ENCODE measurements around the gene OR52A1. TPM values are rescaled to one million over a fixed set of nuclear protein-coding genes. Genes with fewer than 3 reads are reported as not detected.

The OR52A1 gene
- total and polyA plus RNA-seq, 2 donors (not counting 1 experiment from before 2014, with no cell fraction given) = not detected

GRCh38 chr11:5196067-5196466 is 41.5 kb upstream of the OR52A1 start:
- no peaks in the 10 kb centered on the region for H3K79me2 ChIP-seq (ENCODE audit: control insufficient read depth, insufficient read depth, low read length)
- no peak overlapping the region for H3K27ac ChIP-seq (ENCODE audit: insufficient read depth, low read length)
- no peak overlapping the region for H3K4me3 ChIP-seq (replicated peaks in 1 of 4; ENCODE audit: control extremely low read depth in 1 of 4, insufficient read depth in 1 of 4, low read depth in 3 of 4, low read length in 4 of 4)
- DNase-seq (ENCODE audit: low read depth in 2 of 2) = no peak
- H3K27me3 ChIP-seq (ENCODE audit: control insufficient read depth, insufficient read depth, low read length) = no peaks in the 10 kb centered on the region
- H3K9ac ChIP-seq (ENCODE audit: insufficient read depth, low read length) = no peak overlapping the region
- H2AFZ ChIP-seq (ENCODE audit: low read length) = no peak overlapping the region
- no peaks in the 10 kb centered on the region for H3K4me1 ChIP-seq (ENCODE audit: control insufficient read depth, extremely low read depth, insufficient read depth, low read length)
- no peaks in the 10 kb centered on the region for H3K36me3 ChIP-seq (ENCODE audit: control insufficient read depth, insufficient read depth, low read length)
- no peaks in the 10 kb centered on the region for H4K20me1 ChIP-seq (ENCODE audit: control insufficient read depth, extremely low read depth, insufficient read depth, low read length)
- TF ChIP-seq, protein P1, sequence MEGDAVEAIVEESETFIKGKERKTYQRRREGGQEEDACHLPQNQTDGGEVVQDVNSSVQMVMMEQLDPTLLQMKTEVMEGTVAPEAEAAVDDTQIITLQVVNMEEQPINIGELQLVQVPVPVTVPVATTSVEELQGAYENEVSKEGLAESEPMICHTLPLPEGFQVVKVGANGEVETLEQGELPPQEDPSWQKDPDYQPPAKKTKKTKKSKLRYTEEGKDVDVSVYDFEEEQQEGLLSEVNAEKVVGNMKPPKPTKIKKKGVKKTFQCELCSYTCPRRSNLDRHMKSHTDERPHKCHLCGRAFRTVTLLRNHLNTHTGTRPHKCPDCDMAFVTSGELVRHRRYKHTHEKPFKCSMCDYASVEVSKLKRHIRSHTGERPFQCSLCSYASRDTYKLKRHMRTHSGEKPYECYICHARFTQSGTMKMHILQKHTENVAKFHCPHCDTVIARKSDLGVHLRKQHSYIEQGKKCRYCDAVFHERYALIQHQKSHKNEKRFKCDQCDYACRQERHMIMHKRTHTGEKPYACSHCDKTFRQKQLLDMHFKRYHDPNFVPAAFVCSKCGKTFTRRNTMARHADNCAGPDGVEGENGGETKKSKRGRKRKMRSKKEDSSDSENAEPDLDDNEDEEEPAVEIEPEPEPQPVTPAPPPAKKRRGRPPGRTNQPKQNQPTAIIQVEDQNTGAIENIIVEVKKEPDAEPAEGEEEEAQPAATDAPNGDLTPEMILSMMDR (conservative IDR thresholded peaks at IDR 0.05 in 1 of 2, IDR thresholded peaks at IDR 0.05 in 1 of 2; ENCODE audit: low read depth in 1 of 2, low read length in 2 of 2) = no peak
- TF ChIP-seq EZH2 (IDR thresholded peaks at IDR 0.05; ENCODE audit: low read length, missing control alignments) = no peak
- no peaks in the 10 kb centered on the region for H3K9me3 ChIP-seq (ENCODE audit: control insufficient read depth, insufficient read depth, low read depth, low read length)
- H3K4me2 ChIP-seq (ENCODE audit: extremely low read depth, insufficient read depth, low read length) = no peak overlapping the region

DNA sequence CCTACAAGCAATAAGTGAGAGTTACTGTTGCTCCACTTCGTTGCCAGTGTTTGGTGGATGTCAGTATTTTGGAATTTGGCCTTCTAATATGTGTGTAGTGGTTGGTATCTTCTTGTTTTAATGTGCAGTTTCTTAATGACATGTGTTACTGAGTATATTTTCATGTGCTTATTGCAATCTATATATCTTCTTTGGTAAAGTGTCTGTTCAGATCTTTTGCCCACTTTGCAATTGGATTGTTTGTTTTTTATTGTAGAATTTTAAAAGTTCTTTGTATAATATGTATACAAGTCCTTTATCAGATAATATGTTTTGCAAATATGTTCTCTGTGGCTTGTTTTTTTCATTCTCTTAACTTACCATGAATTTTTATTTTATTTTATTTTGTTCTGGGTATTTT is 38.2 kb upstream of the OR52A1 start:
- TF ChIP-seq EZH2 (IDR thresholded peaks at IDR 0.05; ENCODE audit: low read length, missing control alignments) = no peak
- TF ChIP-seq, protein P1 (conservative IDR thresholded peaks at IDR 0.05 in 1 of 2, IDR thresholded peaks at IDR 0.05 in 1 of 2; ENCODE audit: low read depth in 1 of 2, low read length in 2 of 2) = no peak
- no peak overlapping the region for H3K27ac ChIP-seq (ENCODE audit: insufficient read depth, low read length)
- no peaks in the 10 kb centered on the region for H3K4me1 ChIP-seq (ENCODE audit: control insufficient read depth, extremely low read depth, insufficient read depth, low read length)
- no peak overlapping the region for H3K9ac ChIP-seq (ENCODE audit: insufficient read depth, low read length)
- no peaks in the 10 kb centered on the region for H3K79me2 ChIP-seq (ENCODE audit: control insufficient read depth, insufficient read depth, low read length)
- no peaks in the 10 kb centered on the region for H4K20me1 ChIP-seq (ENCODE audit: control insufficient read depth, extremely low read depth, insufficient read depth, low read length)
- H3K9me3 ChIP-seq (ENCODE audit: control insufficient read depth, insufficient read depth, low read depth, low read length) = no peaks in the 10 kb centered on the region
- H3K27me3 ChIP-seq (ENCODE audit: control insufficient read depth, insufficient read depth, low read length) = no peaks in the 10 kb centered on the region
- H3K36me3 ChIP-seq (ENCODE audit: control insufficient read depth, insufficient read depth, low read length) = no peaks in the 10 kb centered on the region
- no peak overlapping the region for H2AFZ ChIP-seq (ENCODE audit: low read length)
- DNase-seq (ENCODE audit: low read depth in 2 of 2) = no peak
- no peak overlapping the region for H3K4me3 ChIP-seq (replicated peaks in 1 of 4; ENCODE audit: control extremely low read depth in 1 of 4, insufficient read depth in 1 of 4, low read depth in 3 of 4, low read length in 4 of 4)
- no peak overlapping the region for H3K4me2 ChIP-seq (ENCODE audit: extremely low read depth, insufficient read depth, low read length)

DNA sequence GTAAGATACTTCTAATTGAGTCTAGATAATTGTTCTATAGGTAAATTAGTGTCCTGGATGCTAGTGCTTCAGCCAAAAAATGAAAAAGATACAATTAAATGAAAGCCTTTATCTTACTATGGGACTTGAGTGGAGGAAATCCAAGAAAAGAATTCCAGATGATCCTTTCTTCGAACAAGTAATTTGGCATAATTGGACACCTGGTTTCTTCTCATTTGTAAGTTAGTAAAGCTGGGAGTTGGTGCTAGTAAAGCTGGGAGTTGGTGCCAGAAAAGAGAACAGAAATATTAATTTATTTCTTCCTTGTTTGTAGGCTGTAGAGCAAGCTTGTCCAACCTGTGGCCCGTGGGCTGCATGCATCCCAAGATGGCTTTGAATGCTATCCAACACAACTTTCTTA is 33.6 kb upstream of the OR52A1 start:
- no peaks in the 10 kb centered on the region for H3K36me3 ChIP-seq (ENCODE audit: control insufficient read depth, insufficient read depth, low read length)
- no peak overlapping the region for H3K4me3 ChIP-seq (replicated peaks in 1 of 4; ENCODE audit: control extremely low read depth in 1 of 4, insufficient read depth in 1 of 4, low read depth in 3 of 4, low read length in 4 of 4)
- no peaks in the 10 kb centered on the region for H3K9me3 ChIP-seq (ENCODE audit: control insufficient read depth, insufficient read depth, low read depth, low read length)
- H2AFZ ChIP-seq (ENCODE audit: low read length) = no peak overlapping the region
- no peaks in the 10 kb centered on the region for H4K20me1 ChIP-seq (ENCODE audit: control insufficient read depth, extremely low read depth, insufficient read depth, low read length)
- H3K27me3 ChIP-seq (ENCODE audit: control insufficient read depth, insufficient read depth, low read length) = no peaks in the 10 kb centered on the region
- H3K79me2 ChIP-seq (ENCODE audit: control insufficient read depth, insufficient read depth, low read length) = no peaks in the 10 kb centered on the region
- H3K9ac ChIP-seq (ENCODE audit: insufficient read depth, low read length) = no peak overlapping the region
- no peak overlapping the region for H3K27ac ChIP-seq (ENCODE audit: insufficient read depth, low read length)
- DNase-seq (ENCODE audit: low read depth in 2 of 2) = no peak
- H3K4me2 ChIP-seq (ENCODE audit: extremely low read depth, insufficient read depth, low read length) = no peak overlapping the region
- TF ChIP-seq, protein P1 (conservative IDR thresholded peaks at IDR 0.05 in 1 of 2, IDR thresholded peaks at IDR 0.05 in 1 of 2; ENCODE audit: low read depth in 1 of 2, low read length in 2 of 2) = no peak
- TF ChIP-seq EZH2 (IDR thresholded peaks at IDR 0.05; ENCODE audit: low read length, missing control alignments) = no peak
- H3K4me1 ChIP-seq (ENCODE audit: control insufficient read depth, extremely low read depth, insufficient read depth, low read length) = no peaks in the 10 kb centered on the region
